Stimulated activated CD8-positive, alpha-beta memory T cell treated with anti-CD3 and anti-CD28 coated beads, Interleukin-7, amount 100 ng/mL, for 4 hours (primary cell): ENCODE measurements around the gene GNAO1.

Experiments used
- DNase-seq, 2 donors: peaks; one replicate each; pipeline ENCODE4 v3.0.0-alpha.2; 2020; ENCODE audit warnings: low read depth in 2 of 2

GNAO1 gene

DNA sequence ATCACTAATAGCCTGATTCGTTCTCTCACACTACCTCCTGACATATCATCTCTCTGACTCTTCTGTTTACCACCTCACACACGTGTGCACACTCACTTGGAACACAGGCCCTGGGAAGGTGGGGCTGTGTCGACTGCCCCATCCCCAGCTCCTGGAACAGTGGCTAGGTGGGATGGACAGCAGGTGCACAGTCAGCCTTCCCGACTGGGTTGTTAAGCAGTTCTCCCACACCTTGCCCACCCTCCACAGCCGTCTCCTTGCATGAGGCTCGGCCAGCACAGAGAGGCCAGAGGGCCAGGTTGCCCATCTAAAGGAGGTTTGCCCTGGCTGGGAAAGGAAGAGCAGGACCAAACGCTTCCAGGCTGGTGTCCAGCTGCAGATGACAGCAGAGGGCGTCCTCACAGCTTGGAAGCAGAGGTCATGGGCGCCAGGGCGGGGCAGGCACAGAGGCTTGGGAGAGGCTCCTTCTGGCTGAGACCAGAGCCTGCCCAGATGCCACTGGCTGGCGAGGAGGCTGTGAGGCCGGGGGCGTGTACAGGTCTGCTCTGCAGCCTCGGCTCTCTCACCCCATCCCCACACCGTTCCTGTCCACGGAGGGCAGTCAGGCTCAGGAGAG is 141.3 kb downstream of the GNAO1 start:
- DNase-seq, result no peak

DNA sequence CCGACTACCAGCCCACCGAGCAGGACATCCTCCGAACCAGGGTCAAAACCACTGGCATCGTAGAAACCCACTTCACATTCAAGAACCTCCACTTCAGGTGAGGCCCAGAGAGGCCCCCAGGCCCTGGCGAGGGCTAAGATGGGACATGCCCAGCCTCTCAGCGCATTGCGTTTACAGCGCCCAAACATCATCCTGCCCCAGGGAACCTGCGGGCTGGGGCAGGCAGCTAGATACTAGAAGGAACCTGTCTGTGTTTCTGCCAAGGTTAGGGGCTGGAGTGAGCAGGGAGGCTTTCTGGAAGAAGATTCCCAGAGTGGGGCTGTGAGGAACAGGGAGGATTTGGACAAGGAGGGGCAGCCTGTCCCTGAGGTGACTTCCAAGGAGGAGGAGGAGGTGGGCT is 143.5 kb downstream of the GNAO1 start:
- no peak for DNase-seq

GRCh38 chr16:56336071-56336688 is 144.9 kb downstream of the GNAO1 start:
- no peak for DNase-seq

GRCh38 chr16:56336711-56337110 is 145.4 kb downstream of the GNAO1 start:
- DNase-seq, result no peak

DNA sequence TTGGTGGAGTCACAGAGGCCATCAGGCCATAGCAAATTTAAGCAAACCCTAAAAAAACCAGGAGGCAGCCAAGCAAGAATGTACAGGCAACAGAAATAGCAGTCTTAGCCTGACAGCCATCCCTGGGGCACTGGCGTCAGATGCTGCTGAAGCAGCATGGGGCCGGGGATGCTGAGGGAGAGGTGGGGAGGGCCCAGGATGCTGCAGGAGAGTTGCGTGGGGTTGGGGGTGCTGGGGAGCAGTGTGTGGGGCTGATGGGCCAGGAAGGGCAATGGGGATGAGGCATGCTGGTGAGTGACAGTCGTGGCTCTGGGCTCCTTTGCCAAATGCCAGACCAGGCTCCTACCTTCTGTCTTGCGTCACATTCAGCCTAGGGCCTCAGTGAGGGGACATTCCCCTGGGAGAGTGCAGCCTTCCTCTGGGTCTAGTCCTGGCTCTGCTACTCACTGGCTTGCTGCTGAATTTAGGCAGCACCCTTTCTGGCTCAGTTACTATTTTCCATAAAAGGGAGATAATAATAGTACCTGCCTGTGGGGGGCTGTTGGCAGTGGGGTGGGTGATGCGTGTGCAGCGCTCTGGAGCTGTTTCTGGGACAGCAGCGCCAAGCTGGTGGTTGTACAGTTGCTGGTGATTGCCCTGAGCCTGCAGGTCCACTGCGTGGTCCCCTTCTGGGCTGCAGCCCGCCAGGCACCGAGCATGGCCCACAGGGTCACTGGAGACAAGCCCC is 146.0 kb downstream of the GNAO1 start:
- no peak for DNase-seq

GRCh38 chr16:56337858-56338325 is 146.6 kb downstream of the GNAO1 start:
- DNase-seq, result no peak

GRCh38 chr16:56338566-56339318 is 147.5 kb downstream of the GNAO1 start:
- no peak for DNase-seq

- DNase-seq, result no peak
Observed at GRCh38 chr16:56339431-56340195, 148.3 kb downstream of the GNAO1 start.

- no peak for DNase-seq
Observed at GRCh38 chr16:56340416-56340815, 149.1 kb downstream of the GNAO1 start.

DNA sequence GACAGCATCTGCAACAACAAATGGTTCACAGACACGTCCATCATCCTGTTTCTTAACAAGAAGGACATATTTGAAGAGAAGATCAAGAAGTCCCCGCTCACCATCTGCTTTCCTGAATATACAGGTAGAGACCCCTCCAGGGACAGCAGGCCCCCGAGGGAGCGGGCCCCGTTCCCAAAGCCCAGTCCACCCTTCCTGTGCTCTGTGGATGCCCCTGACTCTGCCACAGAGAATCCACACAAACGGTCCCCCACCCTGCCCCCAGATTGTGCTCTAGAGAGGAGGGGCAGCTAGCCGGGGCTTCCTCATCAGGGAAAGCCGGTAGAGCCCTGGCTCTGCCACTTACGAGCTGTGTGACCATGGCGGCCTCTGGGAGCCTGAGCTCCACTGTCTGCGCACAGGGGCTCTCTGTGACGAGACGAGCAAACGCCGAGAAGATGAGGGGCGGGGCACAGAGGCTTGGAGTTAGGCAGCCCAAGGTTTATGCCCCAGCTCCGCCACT is 149.6 kb downstream of the GNAO1 start:
- DNase-seq, result no peak

GRCh38 chr16:56341656-56342399 is 150.5 kb downstream of the GNAO1 start:
- no peak for DNase-seq

DNA sequence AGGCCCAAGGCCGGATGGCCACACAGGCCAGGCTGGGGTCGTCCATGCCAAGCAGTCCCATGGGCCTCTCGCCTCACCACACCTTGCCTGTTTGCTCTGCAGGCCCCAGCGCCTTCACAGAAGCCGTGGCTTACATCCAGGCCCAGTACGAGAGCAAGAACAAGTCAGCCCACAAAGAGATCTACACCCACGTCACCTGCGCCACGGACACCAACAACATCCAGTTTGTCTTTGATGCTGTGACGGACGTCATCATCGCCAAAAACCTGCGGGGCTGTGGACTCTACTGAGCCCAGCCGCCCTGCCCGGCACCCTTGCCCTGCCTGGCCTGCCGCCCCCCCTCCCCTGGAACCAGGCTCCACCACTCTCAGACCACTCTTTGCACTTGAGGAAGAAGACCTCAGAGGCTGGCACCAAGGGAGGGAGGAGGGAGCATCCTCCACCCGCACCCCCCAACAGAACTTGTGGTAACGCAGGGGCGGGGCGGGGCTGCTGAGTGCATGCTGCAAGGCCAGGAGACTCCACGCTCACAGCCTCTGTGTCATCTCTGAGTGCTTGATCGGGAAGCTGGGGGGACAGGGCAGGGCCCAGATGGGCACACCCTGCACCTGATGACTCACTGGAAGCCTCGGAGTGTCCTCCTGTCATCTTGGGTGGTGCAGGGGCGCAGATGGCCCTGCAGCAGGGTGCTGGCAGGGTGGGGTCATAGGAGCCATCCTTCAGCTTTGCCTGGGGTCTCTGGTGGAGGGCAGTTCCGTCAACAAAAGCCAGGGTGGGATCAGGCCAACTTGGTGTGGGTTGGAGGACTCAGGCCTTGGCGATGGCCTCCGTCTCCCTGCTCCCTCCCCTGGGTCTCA is 152.6 kb downstream of the GNAO1 start:
- DNase-seq, result no peak

GRCh38 chr16:56344518-56345405 is 153.5 kb downstream of the GNAO1 start:
- DNase-seq, result no peak

GRCh38 chr16:56345406-56346050 is 154.2 kb downstream of the GNAO1 start:
- DNase-seq, result no peak

- DNase-seq, result no peak
Observed at GRCh38 chr16:56346131-56346890, 155.0 kb downstream of the GNAO1 start.

DNA sequence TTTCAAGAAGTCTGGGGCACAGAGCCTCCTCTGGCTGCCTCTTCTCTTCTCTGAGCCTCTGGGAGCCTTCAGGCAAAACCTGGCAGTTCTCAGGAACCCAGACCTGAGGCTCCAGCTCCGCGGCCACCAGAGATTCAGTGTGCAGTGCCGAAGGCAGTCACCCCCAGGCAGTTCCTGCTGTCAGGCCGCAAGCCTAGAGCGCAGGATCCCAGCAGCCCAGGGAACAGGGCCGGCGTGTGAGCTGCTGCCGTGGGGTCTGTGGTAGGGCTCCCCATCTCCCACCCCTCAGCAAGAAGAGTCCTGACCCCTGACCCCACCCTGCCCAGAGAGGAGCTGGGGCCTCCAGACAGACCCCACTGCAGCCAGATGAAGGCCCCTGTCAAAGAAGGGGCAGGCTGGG is 155.9 kb downstream of the GNAO1 start:
- no peak for DNase-seq

GRCh38 chr16:56347670-56348069 is 156.4 kb downstream of the GNAO1 start:
- DNase-seq, result no peak
